ENCODE data around the gene GAA. TPM values are rescaled to one million over a fixed set of nuclear protein-coding genes. Genes with fewer than 3 reads are reported as not detected.

The GAA gene
- total and polyA plus RNA-seq, 2 of the 4 experiments (the other 2 are of a cell fraction): 2.2 to 14.8 TPM

DNA sequence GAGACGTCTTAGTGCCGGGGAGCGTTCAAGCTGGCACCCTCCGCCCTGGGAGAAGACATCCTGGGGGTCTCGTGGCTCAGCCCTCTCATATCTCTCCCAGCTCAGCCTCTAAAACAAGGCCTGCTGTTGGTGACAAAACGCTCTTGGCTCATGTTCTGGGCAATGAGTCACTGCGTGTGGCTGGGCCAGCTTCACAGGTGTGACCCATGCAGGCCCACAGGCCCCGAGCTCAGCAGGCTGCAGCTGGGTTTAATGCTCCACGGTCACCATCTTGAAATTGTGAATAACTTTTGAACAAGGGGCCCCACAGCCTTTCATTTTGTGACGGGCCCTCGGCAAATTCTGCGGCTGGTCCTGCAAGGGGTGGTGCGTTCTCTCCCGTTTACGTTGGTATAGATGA, 22.4 kb downstream of the GAA start:
- Histone ChIP-seq H3K36me3 (ENCODE audit: control insufficient read depth, insufficient read depth, low read length) (peaks cover under 1% of the 10 kb centered on the region; the same call in 1 of the 2 replicates), H3K4me1 (ENCODE audit: control insufficient read depth, insufficient read depth, low read length) (peaks cover 6% of the 10 kb centered on the region), H3K18ac (ENCODE audit: low read depth, low read length) (no peak overlapping the region), H2AK5ac (ENCODE audit: low read depth, low read length) (no peak overlapping the region), H2AK9ac (replicated peaks; ENCODE audit: low read depth, low read length, poor library complexity) (peak overlapping the region; percentile 72), H3K4ac (ENCODE audit: low read depth, low read length) (no peak overlapping the region), H3K9me1 (ENCODE audit: insufficient read depth, low read length) (no peaks in the 10 kb centered on the region), H3K9me3 (ENCODE audit: control insufficient read depth, insufficient read depth, low read length) (no peaks in the 10 kb centered on the region), H2BK120ac (ENCODE audit: low read depth, low read length) (no peak overlapping the region), H3K79me1 (ENCODE audit: low read depth in 1 of 2, low read length in 2 of 2) (no peaks in the 10 kb centered on the region), H2BK5ac (ENCODE audit: low read depth, low read length, poor library complexity, severe bottlenecking) (no peak overlapping the region), H4K8ac (ENCODE audit: low read depth in 2 of 2, low read length in 2 of 2) (no peak overlapping the region), H3K27ac (ENCODE audit: insufficient read depth, low read length) (no peak overlapping the region), H2AFZ (replicated peaks; ENCODE audit: low read length, poor library complexity) (peak overlapping the region; percentile 32), H3K23ac (ENCODE audit: low read depth, low read length) (no peak overlapping the region), H3K4me2 (ENCODE audit: low read depth, low read length) (no peak overlapping the region), H4K91ac (ENCODE audit: insufficient read depth, low read depth, low read length) (no peak overlapping the region), H3K4me3 (ENCODE audit: insufficient read depth, low read depth, low read length) (no peak overlapping the region), H2BK20ac (ENCODE audit: low read depth, low read length) (0 out of 2 replicates have a peak overlapping the region, but pooled peaks have one; percentile 24), H3K14ac (replicated peaks; ENCODE audit: low read depth, low read length) (no peak overlapping the region), H2BK15ac (ENCODE audit: low read depth, low read length) (no peak overlapping the region), H3K56ac (ENCODE audit: extremely low read depth, insufficient read depth, low read length) (no peak overlapping the region), H4K20me1 (ENCODE audit: insufficient read depth, low read length) (no peaks in the 10 kb centered on the region), H4K5ac (ENCODE audit: low read depth, low read length) (no peak overlapping the region), H3K27me3 (ENCODE audit: control insufficient read depth, insufficient read depth, low read length) (no peaks in the 10 kb centered on the region), H3K9ac (ENCODE audit: low read depth, low read length) (no peak overlapping the region)
- WGBS, 2 experiments (ENCODE audit: extremely low coverage in 2 of 2, insufficient read length in 1 of 2): 55% methylated on average over 4 of the region's 15 CpGs; no CpG with 5 or more reads in 1 of the 2 experiments
- ATAC-seq (ENCODE audit: low read depth) (no peak), DNase-seq (peak; percentile 75)
- dilution Hi-C loops (cut with HindIII; ENCODE audit: low sequenced_read_pairs, unreplicated experiment): no loop called here
- ChIA-PET POLR2A (ENCODE audit: unreplicated experiment) (no interaction called here), CTCF (interaction anchor here (0.8 to 1.1 kb wide), 2 partner anchors 8 to 78 kb away, joined by 3 to 5 read pairs; no protein-coding TSS in a partner anchor)
- no peak for TF ChIP-seq CHD1 (IDR thresholded peaks at IDR 0.05; ENCODE audit: low read depth, low read length)
- no peak for TF ChIP-seq POLR2A (IDR thresholded peaks at IDR 0.05; ENCODE audit: low read depth, low read length)
- TF ChIP-seq MAZ (IDR thresholded peaks at IDR 0.05; ENCODE audit: borderline replicate concordance, low read depth, low read length): no peak
- no peak for TF ChIP-seq MAFK (IDR thresholded peaks at IDR 0.05; ENCODE audit: low read depth, low read length)
- TF ChIP-seq, protein P1, sequence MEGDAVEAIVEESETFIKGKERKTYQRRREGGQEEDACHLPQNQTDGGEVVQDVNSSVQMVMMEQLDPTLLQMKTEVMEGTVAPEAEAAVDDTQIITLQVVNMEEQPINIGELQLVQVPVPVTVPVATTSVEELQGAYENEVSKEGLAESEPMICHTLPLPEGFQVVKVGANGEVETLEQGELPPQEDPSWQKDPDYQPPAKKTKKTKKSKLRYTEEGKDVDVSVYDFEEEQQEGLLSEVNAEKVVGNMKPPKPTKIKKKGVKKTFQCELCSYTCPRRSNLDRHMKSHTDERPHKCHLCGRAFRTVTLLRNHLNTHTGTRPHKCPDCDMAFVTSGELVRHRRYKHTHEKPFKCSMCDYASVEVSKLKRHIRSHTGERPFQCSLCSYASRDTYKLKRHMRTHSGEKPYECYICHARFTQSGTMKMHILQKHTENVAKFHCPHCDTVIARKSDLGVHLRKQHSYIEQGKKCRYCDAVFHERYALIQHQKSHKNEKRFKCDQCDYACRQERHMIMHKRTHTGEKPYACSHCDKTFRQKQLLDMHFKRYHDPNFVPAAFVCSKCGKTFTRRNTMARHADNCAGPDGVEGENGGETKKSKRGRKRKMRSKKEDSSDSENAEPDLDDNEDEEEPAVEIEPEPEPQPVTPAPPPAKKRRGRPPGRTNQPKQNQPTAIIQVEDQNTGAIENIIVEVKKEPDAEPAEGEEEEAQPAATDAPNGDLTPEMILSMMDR (conservative IDR thresholded peaks at IDR 0.05; ENCODE audit: low read depth, low read length): no peak
- TF ChIP-seq, protein P2, sequence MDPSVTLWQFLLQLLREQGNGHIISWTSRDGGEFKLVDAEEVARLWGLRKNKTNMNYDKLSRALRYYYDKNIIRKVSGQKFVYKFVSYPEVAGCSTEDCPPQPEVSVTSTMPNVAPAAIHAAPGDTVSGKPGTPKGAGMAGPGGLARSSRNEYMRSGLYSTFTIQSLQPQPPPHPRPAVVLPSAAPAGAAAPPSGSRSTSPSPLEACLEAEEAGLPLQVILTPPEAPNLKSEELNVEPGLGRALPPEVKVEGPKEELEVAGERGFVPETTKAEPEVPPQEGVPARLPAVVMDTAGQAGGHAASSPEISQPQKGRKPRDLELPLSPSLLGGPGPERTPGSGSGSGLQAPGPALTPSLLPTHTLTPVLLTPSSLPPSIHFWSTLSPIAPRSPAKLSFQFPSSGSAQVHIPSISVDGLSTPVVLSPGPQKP (IDR thresholded peaks at IDR 0.05; ENCODE audit: borderline replicate concordance, low read depth, low read length): no peak
- no peak for TF ChIP-seq MXI1 (IDR thresholded peaks at IDR 0.05; ENCODE audit: borderline replicate concordance, low read depth, low read length)
- TF ChIP-seq NFE2L2 (IDR thresholded peaks at IDR 0.05; ENCODE audit: low read depth, low read length): no peak
- TF ChIP-seq, protein P3, sequence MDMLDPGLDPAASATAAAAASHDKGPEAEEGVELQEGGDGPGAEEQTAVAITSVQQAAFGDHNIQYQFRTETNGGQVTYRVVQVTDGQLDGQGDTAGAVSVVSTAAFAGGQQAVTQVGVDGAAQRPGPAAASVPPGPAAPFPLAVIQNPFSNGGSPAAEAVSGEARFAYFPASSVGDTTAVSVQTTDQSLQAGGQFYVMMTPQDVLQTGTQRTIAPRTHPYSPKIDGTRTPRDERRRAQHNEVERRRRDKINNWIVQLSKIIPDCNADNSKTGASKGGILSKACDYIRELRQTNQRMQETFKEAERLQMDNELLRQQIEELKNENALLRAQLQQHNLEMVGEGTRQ (IDR thresholded peaks at IDR 0.05; ENCODE audit: low read depth, low read length): no peak
- TF ChIP-seq BHLHE40 (IDR thresholded peaks at IDR 0.05; ENCODE audit: low read depth, low read length): no peak
- no peak for TF ChIP-seq CEBPB (IDR thresholded peaks at IDR 0.05; ENCODE audit: low read depth, low read length)
- no peak for TF ChIP-seq FOS (IDR thresholded peaks at IDR 0.05; ENCODE audit: low read depth, low read length)
- TF ChIP-seq SMC3 (IDR thresholded peaks at IDR 0.05; ENCODE audit: low read depth, low read length): no peak
- TF ChIP-seq RFX5 (IDR thresholded peaks at IDR 0.05; ENCODE audit: low read depth, low read length): no peak
- no peak for TF ChIP-seq RCOR1 (IDR thresholded peaks at IDR 0.05; ENCODE audit: insufficient replicate concordance, low read length)
- no peak for TF ChIP-seq RAD21 (IDR thresholded peaks at IDR 0.05; ENCODE audit: low read length)
- BruUV-seq (replicated peaks): no TSS peak
- intact Hi-C loops (cut with micrococcal nuclease): no loop called here
- in situ Hi-C loops (cut with MboI; ENCODE audit: low sequenced_read_pairs): no loop called here
